ENCODE results near the gene CD4.
"Not testable (repeated sequence)": the region's sequence is repeated elsewhere in the genome, so short reads cannot be mapped to it uniquely, and the experiment has no call there.

CD4 gene

GRCh38 chr12:6849976-6850560, 60.7 kb downstream of the CD4 start:
- no peak for DNase-seq

GRCh38 chr12:6850796-6851152, 61.4 kb downstream of the CD4 start:
- DNase-seq = no peak

GRCh38 chr12:6851153-6851920, 62.0 kb downstream of the CD4 start, which contains the start of gene CDCA3:
Gene CDCA3, minus strand, starts transcription at chr12:6851286. Its CDS starts 334 bp downstream, at chr12:6850952.
- DNase-seq = peak; percentile 96 to 98

GRCh38 chr12:6851921-6852650, 62.8 kb downstream of the CD4 start, which contains the start of gene USP5:
Gene USP5, plus strand, starts transcription at chr12:6852150. Its CDS starts 30 bp downstream, at chr12:6852180.
- peak; percentile 97 to 98 for DNase-seq

GRCh38 chr12:6852651-6853354, 63.5 kb downstream of the CD4 start:
- peak; percentile 80 to 86 for DNase-seq

- no peak for DNase-seq
These were observed 64.3 kb downstream of the CD4 start for GRCh38 chr12:6853626-6854025.

GRCh38 chr12:6854036-6854435, 64.7 kb downstream of the CD4 start:
- no peak for DNase-seq

- no peak for DNase-seq
These were observed 66.0 kb downstream of the CD4 start for GRCh38 chr12:6855322-6855721.

- DNase-seq = no peak
These were observed 69.5 kb downstream of the CD4 start for GRCh38 chr12:6858799-6859198.

GRCh38 chr12:6860116-6860515, 70.8 kb downstream of the CD4 start:
- no peak for DNase-seq

GRCh38 chr12:6860942-6861341, 71.6 kb downstream of the CD4 start:
- no peak for DNase-seq

GRCh38 chr12:6861391-6861790, 72.1 kb downstream of the CD4 start:
- DNase-seq = no peak

- DNase-seq = no peak
These were observed 73.7 kb downstream of the CD4 start for GRCh38 chr12:6863033-6863432.

- no peak for DNase-seq
These were observed 74.4 kb downstream of the CD4 start for GRCh38 chr12:6863586-6864321.

GRCh38 chr12:6865307-6865706, 76.0 kb downstream of the CD4 start:
- not testable (repeated sequence) for DNase-seq

- no peak for DNase-seq
These were observed 77.0 kb downstream of the CD4 start for GRCh38 chr12:6866163-6866919.

- no peak for DNase-seq
These were observed 77.6 kb downstream of the CD4 start for GRCh38 chr12:6866920-6867412.

GRCh38 chr12:6867413-6868210, 78.3 kb downstream of the CD4 start, which contains the start of gene TPI1:
Gene TPI1, plus strand, starts transcription at chr12:6867531. Its CDS starts 36 bp downstream, at chr12:6867567.
- peak; percentile 81 to 84 for DNase-seq

GRCh38 chr12:6868211-6869048, 79.1 kb downstream of the CD4 start:
- peak; percentile 15 to 21 for DNase-seq
